ENCODE results near the gene FAM229B. TPM values are rescaled to one million over a fixed set of nuclear protein-coding genes. Genes with fewer than 3 reads are reported as not detected.

Gene FAM229B
- total and polyA plus RNA-seq, 4 donors: 44.2 to 102 (median 86.8) TPM

GRCh38 chr6:112058243-112059032 lies 29.0 kb upstream of the FAM229B start:
- Histone ChIP-seq H3K27me3 (ENCODE audit: control insufficient read depth, insufficient read depth, low read length) (no peaks in the 10 kb centered on the region), H3K4me3 (ENCODE audit: low read depth, low read length) (no peak overlapping the region), H3K27ac (ENCODE audit: low read depth, low read length) (no peak overlapping the region), H3K9me3 (ENCODE audit: control insufficient read depth, insufficient read depth, low read length) (no peaks in the 10 kb centered on the region), H3K36me3 (ENCODE audit: control insufficient read depth, insufficient read depth, low read length) (no peaks in the 10 kb centered on the region), H3K4me1 (ENCODE audit: control insufficient read depth, insufficient read depth, low read length) (no peaks in the 10 kb centered on the region)
- DNase-seq (ENCODE audit: low read depth in 4 of 6, low spot score in 6 of 6): no peak
- 63% methylated on average over 3 of the region's 4 CpGs for WGBS (ENCODE audit: insufficient coverage)

GRCh38 chr6:112061605-112062004 lies 25.8 kb upstream of the FAM229B start:
- WGBS (ENCODE audit: insufficient coverage): 80% methylated on average over 1 of the region's 4 CpGs
- no peak overlapping the region for H3K4me3 ChIP-seq (ENCODE audit: low read depth, low read length)
- DNase-seq (ENCODE audit: low read depth in 4 of 6, low spot score in 6 of 6): no peak
- no peaks in the 10 kb centered on the region for H3K9me3 ChIP-seq (ENCODE audit: control insufficient read depth, insufficient read depth, low read length)
- H3K27me3 ChIP-seq (ENCODE audit: control insufficient read depth, insufficient read depth, low read length): no peaks in the 10 kb centered on the region
- H3K4me1 ChIP-seq (ENCODE audit: control insufficient read depth, insufficient read depth, low read length): no peaks in the 10 kb centered on the region
- H3K36me3 ChIP-seq (ENCODE audit: control insufficient read depth, insufficient read depth, low read length): no peaks in the 10 kb centered on the region
- no peak overlapping the region for H3K27ac ChIP-seq (ENCODE audit: low read depth, low read length)

GRCh38 chr6:112062966-112063365 lies 24.4 kb upstream of the FAM229B start:
- no peaks in the 10 kb centered on the region for H3K36me3 ChIP-seq (ENCODE audit: control insufficient read depth, insufficient read depth, low read length)
- no peaks in the 10 kb centered on the region for H3K9me3 ChIP-seq (ENCODE audit: control insufficient read depth, insufficient read depth, low read length)
- WGBS (ENCODE audit: insufficient coverage): no CpG with 5 or more reads among the region's 3 CpGs
- peak in 1 of 6 donors; percentile 51 for DNase-seq (ENCODE audit: low read depth in 4 of 6, low spot score in 6 of 6)
- H3K4me3 ChIP-seq (ENCODE audit: low read depth, low read length): no peak overlapping the region
- H3K4me1 ChIP-seq (ENCODE audit: control insufficient read depth, insufficient read depth, low read length): no peaks in the 10 kb centered on the region
- no peaks in the 10 kb centered on the region for H3K27me3 ChIP-seq (ENCODE audit: control insufficient read depth, insufficient read depth, low read length)
- no peak overlapping the region for H3K27ac ChIP-seq (ENCODE audit: low read depth, low read length)

- Histone ChIP-seq H3K9me3 (ENCODE audit: control insufficient read depth, insufficient read depth, low read length) (no peaks in the 10 kb centered on the region), H3K4me3 (ENCODE audit: low read depth, low read length) (no peak overlapping the region), H3K27ac (ENCODE audit: low read depth, low read length) (no peak overlapping the region), H3K36me3 (ENCODE audit: control insufficient read depth, insufficient read depth, low read length) (no peaks in the 10 kb centered on the region), H3K27me3 (ENCODE audit: control insufficient read depth, insufficient read depth, low read length) (no peaks in the 10 kb centered on the region), H3K4me1 (ENCODE audit: control insufficient read depth, insufficient read depth, low read length) (no peaks in the 10 kb centered on the region)
- no peak for DNase-seq (ENCODE audit: low read depth in 4 of 6, low spot score in 6 of 6)
- WGBS (ENCODE audit: insufficient coverage): no CpG with 5 or more reads among the region's 6 CpGs
These were observed 21.9 kb upstream of the FAM229B start for GRCh38 chr6:112065426-112065986.

- 60% methylated on average over 1 of the region's 3 CpGs for WGBS (ENCODE audit: insufficient coverage)
- no peak overlapping the region for H3K4me3 ChIP-seq (ENCODE audit: low read depth, low read length)
- H3K4me1 ChIP-seq (ENCODE audit: control insufficient read depth, insufficient read depth, low read length): no peaks in the 10 kb centered on the region
- no peak for DNase-seq (ENCODE audit: low read depth in 4 of 6, low spot score in 6 of 6)
- H3K36me3 ChIP-seq (ENCODE audit: control insufficient read depth, insufficient read depth, low read length): no peaks in the 10 kb centered on the region
- H3K9me3 ChIP-seq (ENCODE audit: control insufficient read depth, insufficient read depth, low read length): no peaks in the 10 kb centered on the region
- no peaks in the 10 kb centered on the region for H3K27me3 ChIP-seq (ENCODE audit: control insufficient read depth, insufficient read depth, low read length)
- no peak overlapping the region for H3K27ac ChIP-seq (ENCODE audit: low read depth, low read length)
These were observed 20.8 kb upstream of the FAM229B start for GRCh38 chr6:112066606-112067005.

- Histone ChIP-seq H3K27me3 (ENCODE audit: control insufficient read depth, insufficient read depth, low read length) (no peaks in the 10 kb centered on the region), H3K4me1 (ENCODE audit: control insufficient read depth, insufficient read depth, low read length) (no peaks in the 10 kb centered on the region), H3K36me3 (ENCODE audit: control insufficient read depth, insufficient read depth, low read length) (peaks cover 5% of the 10 kb centered on the region), H3K4me3 (ENCODE audit: low read depth, low read length) (no peak overlapping the region), H3K9me3 (ENCODE audit: control insufficient read depth, insufficient read depth, low read length) (no peaks in the 10 kb centered on the region), H3K27ac (ENCODE audit: low read depth, low read length) (no peak overlapping the region)
- no CpG with 5 or more reads among the region's 4 CpGs for WGBS (ENCODE audit: insufficient coverage)
- no peak for DNase-seq (ENCODE audit: low read depth in 4 of 6, low spot score in 6 of 6)
These were observed 5.8 kb upstream of the FAM229B start for GRCh38 chr6:112081569-112081968.

- Histone ChIP-seq H3K27me3 (ENCODE audit: control insufficient read depth, insufficient read depth, low read length) (no peaks in the 10 kb centered on the region), H3K4me1 (ENCODE audit: control insufficient read depth, insufficient read depth, low read length) (no peaks in the 10 kb centered on the region), H3K9me3 (ENCODE audit: control insufficient read depth, insufficient read depth, low read length) (no peaks in the 10 kb centered on the region), H3K36me3 (ENCODE audit: control insufficient read depth, insufficient read depth, low read length) (peaks cover 5% of the 10 kb centered on the region), H3K4me3 (ENCODE audit: low read depth, low read length) (no peak overlapping the region), H3K27ac (ENCODE audit: low read depth, low read length) (no peak overlapping the region)
- 75% methylated on average over 1 of the region's 8 CpGs for WGBS (ENCODE audit: insufficient coverage)
- DNase-seq (ENCODE audit: low read depth in 4 of 6, low spot score in 6 of 6): no peak
These were observed 1.9 kb upstream of the FAM229B start for GRCh38 chr6:112085286-112086065.

GRCh38 chr6:112086744-112087135 lies 651 bp upstream of the FAM229B start:
- peak in 5 of 6 donors; percentile 20 to 84 (median 46) for DNase-seq (ENCODE audit: low read depth in 4 of 6, low spot score in 6 of 6)
- Histone ChIP-seq H3K27me3 (ENCODE audit: control insufficient read depth, insufficient read depth, low read length) (no peaks in the 10 kb centered on the region), H3K4me1 (ENCODE audit: control insufficient read depth, insufficient read depth, low read length) (no peaks in the 10 kb centered on the region), H3K27ac (ENCODE audit: low read depth, low read length) (peak overlapping the region; percentile 96), H3K4me3 (ENCODE audit: low read depth, low read length) (peak overlapping the region; percentile 98), H3K36me3 (ENCODE audit: control insufficient read depth, insufficient read depth, low read length) (peaks cover 5% of the 10 kb centered on the region), H3K9me3 (ENCODE audit: control insufficient read depth, insufficient read depth, low read length) (no peaks in the 10 kb centered on the region)
- 0% methylated on average over 6 of the region's 8 CpGs for WGBS (ENCODE audit: insufficient coverage)

- H3K27me3 ChIP-seq (ENCODE audit: control insufficient read depth, insufficient read depth, low read length): no peaks in the 10 kb centered on the region
- H3K9me3 ChIP-seq (ENCODE audit: control insufficient read depth, insufficient read depth, low read length): no peaks in the 10 kb centered on the region
- 0% methylated on average over 1 of the region's 7 CpGs for WGBS (ENCODE audit: insufficient coverage)
- H3K4me1 ChIP-seq (ENCODE audit: control insufficient read depth, insufficient read depth, low read length): no peaks in the 10 kb centered on the region
- H3K36me3 ChIP-seq (ENCODE audit: control insufficient read depth, insufficient read depth, low read length): peaks cover 5% of the 10 kb centered on the region
- peak overlapping the region; percentile 98 for H3K4me3 ChIP-seq (ENCODE audit: low read depth, low read length)
- DNase-seq (ENCODE audit: low read depth in 4 of 6, low spot score in 6 of 6): peak in 1 of 6 donors; percentile 36
- H3K27ac ChIP-seq (ENCODE audit: low read depth, low read length): peak overlapping the region; percentile 96
These were observed 525 bp downstream of the FAM229B start for GRCh38 chr6:112087916-112088315.
